ENCODE measurements around the gene ACSL1. TPM values are rescaled to one million over a fixed set of nuclear protein-coding genes. Genes with fewer than 3 reads are reported as not detected.

ACSL1 gene
- polyA plus RNA-seq, 1 donor from 2014 or later, result 30.7 TPM

GRCh38 chr4:184794470-184794869 lies 31.3 kb downstream of the ACSL1 start:
- Histone ChIP-seq H3F3A (ENCODE audit: insufficient read depth, low read length, poor library complexity, severe bottlenecking) (no peaks in the 10 kb centered on the region), H3K27me3 (ENCODE audit: insufficient read depth, low read depth, low read length) (no peaks in the 10 kb centered on the region)
- TF ChIP-seq EZH2 (IDR thresholded peaks at IDR 0.05; ENCODE audit: borderline replicate concordance, insufficient read depth, low read length, poor library complexity, severe bottlenecking) (no peak), POLR2AphosphoS5 (IDR thresholded peaks at IDR 0.05) (no peak), RAD21 (conservative IDR thresholded peaks at IDR 0.05) (no peak), EP300 (conservative IDR thresholded peaks at IDR 0.05; ENCODE audit: poor library complexity, severe bottlenecking) (no peak), SMC3 (conservative IDR thresholded peaks at IDR 0.05; ENCODE audit: poor library complexity) (no peak), TAF1 (IDR thresholded peaks at IDR 0.05; ENCODE audit: low read depth) (no peak), REST (IDR thresholded peaks at IDR 0.05; ENCODE audit: borderline replicate concordance) (no peak), CTCF (IDR thresholded peaks at IDR 0.05; ENCODE audit: poor library complexity, severe bottlenecking) (no peak), MXI1 (conservative IDR thresholded peaks at IDR 0.05; ENCODE audit: poor library complexity, severe bottlenecking) (no peak)

GRCh38 chr4:184793735-184794355 lies 31.9 kb downstream of the ACSL1 start:
- H2AFZ ChIP-seq (ENCODE audit: low read depth, low read length), result no peak overlapping the region
- no peaks in the 10 kb centered on the region for H3K79me2 ChIP-seq (replicated peaks; ENCODE audit: insufficient read depth, low read length)
- no peaks in the 10 kb centered on the region for H3K9me3 ChIP-seq (ENCODE audit: low read length)
- H3K9me2 ChIP-seq (ENCODE audit: insufficient read depth, low read length), result no peaks in the 10 kb centered on the region
- no peak overlapping the region for H3K4me3 ChIP-seq (ENCODE audit: low read length)
- no peak overlapping the region for H3K4me2 ChIP-seq (ENCODE audit: low read length)
- no peaks in the 10 kb centered on the region for H4K20me1 ChIP-seq (ENCODE audit: insufficient read depth)
- H3K27ac ChIP-seq (ENCODE audit: low read length), result no peak overlapping the region
- TF ChIP-seq RAD21 (conservative IDR thresholded peaks at IDR 0.05) (no peak), POLR2AphosphoS5 (IDR thresholded peaks at IDR 0.05) (no peak), REST (IDR thresholded peaks at IDR 0.05; ENCODE audit: borderline replicate concordance) (no peak), MXI1 (conservative IDR thresholded peaks at IDR 0.05; ENCODE audit: poor library complexity, severe bottlenecking) (no peak), SMC3 (conservative IDR thresholded peaks at IDR 0.05; ENCODE audit: poor library complexity) (no peak), CTCF (IDR thresholded peaks at IDR 0.05; ENCODE audit: poor library complexity, severe bottlenecking) (no peak), TAF1 (IDR thresholded peaks at IDR 0.05; ENCODE audit: low read depth) (no peak), EZH2 (IDR thresholded peaks at IDR 0.05; ENCODE audit: borderline replicate concordance, insufficient read depth, low read length, poor library complexity, severe bottlenecking) (no peak), EP300 (conservative IDR thresholded peaks at IDR 0.05; ENCODE audit: poor library complexity, severe bottlenecking) (no peak)
- no peaks in the 10 kb centered on the region for H3F3A ChIP-seq (ENCODE audit: insufficient read depth, low read length, poor library complexity, severe bottlenecking)
- no peak overlapping the region for H3K9ac ChIP-seq (ENCODE audit: low read length)
- H3K36me3 ChIP-seq (ENCODE audit: insufficient read depth, low read length), result peaks cover 7% of the 10 kb centered on the region
- no peaks in the 10 kb centered on the region for H3K27me3 ChIP-seq (ENCODE audit: insufficient read depth, low read depth, low read length)

More at GRCh38 chr4:184794470-184794869, 31.3 kb downstream of the ACSL1 start:
- Histone ChIP-seq H3K36me3 (ENCODE audit: insufficient read depth, low read length) (peaks cover 7% of the 10 kb centered on the region), H3K9me3 (ENCODE audit: low read length) (no peaks in the 10 kb centered on the region), H3K79me2 (replicated peaks; ENCODE audit: insufficient read depth, low read length) (no peaks in the 10 kb centered on the region), H3K4me3 (ENCODE audit: low read length) (no peak overlapping the region), H3K9me2 (ENCODE audit: insufficient read depth, low read length) (no peaks in the 10 kb centered on the region), H3K27ac (ENCODE audit: low read length) (no peak overlapping the region), H2AFZ (ENCODE audit: low read depth, low read length) (no peak overlapping the region), H3K9ac (ENCODE audit: low read length) (no peak overlapping the region), H4K20me1 (ENCODE audit: insufficient read depth) (no peaks in the 10 kb centered on the region), H3K4me2 (ENCODE audit: low read length) (no peak overlapping the region)
